Measurements from ENCODE around the gene ACP1. TPM values are rescaled to one million over a fixed set of nuclear protein-coding genes. Genes with fewer than 3 reads are reported as not detected.

Gene ACP1
- polyA plus RNA-seq, 1 donor, result 90.7 TPM

DNA sequence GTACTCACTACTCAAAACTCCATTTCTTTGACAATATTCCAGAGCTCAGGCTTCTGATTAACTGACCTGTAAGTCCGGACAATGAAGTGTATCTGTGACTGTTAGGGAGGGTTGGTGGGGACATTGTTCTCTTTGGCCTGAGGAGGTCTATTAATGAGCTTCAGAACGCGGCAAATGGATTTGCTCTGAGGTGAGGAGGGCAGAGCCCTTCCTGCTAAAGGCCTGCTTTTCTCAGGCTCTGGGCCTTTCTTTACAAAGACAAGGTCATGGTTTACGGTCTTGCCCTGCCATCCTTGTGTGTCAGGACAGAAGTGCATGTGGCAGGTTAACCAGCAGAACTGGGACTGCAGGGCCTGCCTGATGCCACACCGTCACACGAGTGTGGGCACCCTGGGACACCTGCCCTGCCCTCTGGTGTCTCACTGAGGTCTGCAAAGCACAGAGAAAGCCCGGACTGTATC lies 15.9 kb downstream of the ACP1 start:
- DNase-seq (ENCODE audit: low read depth), result no peak

DNA sequence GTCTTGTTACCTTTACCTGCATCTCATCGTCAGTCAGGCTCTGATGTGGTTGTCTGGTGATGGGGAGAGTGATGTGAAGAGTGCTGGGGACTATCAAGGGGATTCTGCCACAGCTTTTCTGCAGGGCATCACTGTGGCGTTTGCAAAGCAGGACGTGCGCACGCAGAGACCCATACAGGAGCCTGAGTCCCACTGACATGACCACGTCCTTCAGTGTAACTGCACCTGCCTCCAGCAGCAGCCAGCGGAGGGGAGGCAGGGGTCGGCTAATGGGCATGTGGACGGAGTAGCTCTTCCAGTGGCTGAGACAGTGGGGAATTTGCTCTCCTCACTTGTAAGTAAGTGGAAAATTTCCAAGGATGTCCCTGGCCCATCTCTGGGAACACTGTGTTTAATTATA lies 16.6 kb downstream of the ACP1 start:
- no peak for DNase-seq (ENCODE audit: low read depth)

DNA sequence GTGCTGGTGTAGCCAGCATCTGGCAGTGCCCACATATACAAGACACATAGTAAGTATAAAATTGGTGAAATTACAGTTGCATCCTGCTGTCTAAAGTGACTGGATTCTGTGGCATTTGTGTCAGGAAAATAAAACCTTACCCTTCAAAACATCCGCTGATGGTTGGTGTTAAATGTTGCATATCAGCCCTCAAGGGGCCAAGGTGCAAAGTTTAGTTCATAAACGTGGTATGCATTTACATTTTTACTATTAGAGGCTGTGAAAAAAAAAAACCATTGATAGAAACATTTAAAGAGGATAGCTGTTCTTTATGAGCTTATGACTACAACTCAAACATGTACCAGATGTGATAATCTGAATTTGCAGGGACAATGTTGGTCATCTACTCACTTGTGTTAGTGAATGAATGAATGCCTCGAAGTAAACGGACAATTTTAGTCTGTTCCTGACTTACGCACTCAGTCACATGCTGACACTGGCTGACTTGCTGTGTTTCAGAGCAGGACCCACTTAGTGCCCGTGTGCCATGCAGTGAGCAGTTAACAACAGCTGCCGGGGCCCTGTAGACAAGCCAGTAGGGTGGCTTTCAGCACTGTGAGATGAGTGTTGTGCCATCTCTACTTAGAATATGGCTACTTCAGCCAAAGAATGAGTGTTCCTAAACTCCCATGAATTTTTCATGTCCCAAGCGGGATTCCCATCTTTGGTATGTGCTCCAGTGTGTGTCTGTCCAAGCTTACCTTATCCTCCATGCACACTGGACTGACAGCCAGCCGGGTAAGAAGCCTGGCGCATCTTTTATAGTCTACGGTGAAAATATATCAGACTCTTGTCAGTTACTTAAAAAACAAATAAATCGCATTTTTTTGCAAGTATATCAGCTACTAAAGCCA lies 17.9 kb downstream of the ACP1 start:
- DNase-seq (ENCODE audit: low read depth), result no peak

DNA sequence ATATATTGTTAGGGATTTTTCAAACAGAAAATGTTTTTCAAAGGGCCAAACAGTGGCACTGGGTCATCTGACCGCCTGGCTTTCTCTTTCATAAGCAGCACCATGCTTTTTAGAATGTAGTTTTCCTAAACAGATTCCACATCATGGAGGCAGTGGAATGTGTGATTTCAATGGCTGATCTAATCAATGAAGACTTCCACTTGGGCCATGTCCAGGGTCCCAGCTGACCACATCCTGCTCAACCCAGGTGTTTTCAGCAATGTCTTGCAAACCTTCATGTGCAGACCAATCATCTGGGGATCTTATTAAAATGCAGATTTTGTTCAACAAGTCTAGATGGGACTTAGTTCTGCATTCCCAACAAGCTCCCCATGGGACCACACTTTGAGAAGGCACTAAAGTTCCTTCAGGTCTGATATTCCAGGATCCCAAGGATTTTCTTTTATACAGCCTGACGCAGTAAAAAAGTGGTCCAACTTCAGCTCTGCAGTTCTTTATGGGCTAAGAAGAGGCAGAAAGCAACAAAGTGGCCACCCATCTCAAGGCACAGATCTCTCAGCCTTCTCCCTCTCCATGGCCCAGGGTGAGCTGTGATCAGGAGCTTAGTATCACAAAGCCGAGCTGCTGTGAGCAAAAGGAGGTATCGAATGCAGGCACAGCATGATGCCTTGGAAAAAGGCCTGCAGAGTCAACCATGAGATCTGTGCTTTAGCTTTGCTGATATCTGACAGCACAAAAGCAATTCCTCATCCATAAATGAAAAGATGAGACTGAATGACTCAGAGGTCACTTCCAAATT lies 19.4 kb downstream of the ACP1 start:
- DNase-seq (ENCODE audit: low read depth), result no peak

DNA sequence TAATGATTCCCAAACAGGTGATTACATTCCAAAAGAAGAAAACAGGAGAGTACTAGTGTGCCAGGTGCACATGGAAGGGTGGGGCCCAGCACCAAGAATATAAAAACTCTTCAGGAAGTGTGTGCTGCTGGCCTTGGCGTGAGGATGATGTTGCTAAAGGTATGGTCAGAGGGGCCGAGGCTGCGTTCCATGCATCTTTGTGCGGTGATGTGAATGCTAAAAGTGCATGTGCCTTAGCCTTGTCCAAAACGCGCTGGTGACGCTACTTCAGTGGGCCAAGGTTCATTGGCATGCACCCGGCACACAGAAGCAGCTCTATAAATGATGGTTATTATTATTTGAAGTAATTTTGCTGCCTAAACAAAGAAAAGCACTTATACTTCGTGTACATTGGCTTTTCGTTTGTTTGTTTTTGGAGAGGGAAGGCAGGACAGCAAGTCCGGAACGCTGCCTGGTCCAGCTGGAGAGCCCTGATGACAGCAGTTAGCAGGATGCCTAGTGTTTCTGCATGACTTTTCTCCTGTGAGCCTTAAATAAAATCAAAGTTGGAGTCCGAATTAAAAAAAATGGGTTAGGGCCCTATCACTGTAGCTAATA lies 20.2 kb downstream of the ACP1 start:
- no peak for DNase-seq (ENCODE audit: low read depth)

DNA sequence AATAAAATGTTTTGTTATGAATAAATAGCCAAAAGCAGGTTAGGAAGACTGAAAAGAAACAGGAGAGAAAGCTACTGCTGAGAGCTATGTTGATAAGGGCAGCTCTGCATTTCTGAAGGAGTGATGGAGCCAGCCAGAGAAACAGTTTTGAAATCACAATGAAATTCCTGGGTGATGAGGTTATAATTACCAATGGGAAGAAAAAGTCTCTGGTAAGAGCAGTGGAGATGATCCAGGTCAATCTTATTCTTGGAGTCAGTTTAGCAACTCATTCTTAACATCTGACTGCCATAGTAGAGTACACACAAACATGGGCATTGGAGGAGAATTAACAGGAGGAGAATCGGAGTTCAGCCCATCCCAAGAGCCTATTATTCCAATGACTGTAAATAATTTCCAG lies 20.8 kb downstream of the ACP1 start:
- no peak for DNase-seq (ENCODE audit: low read depth)

DNA sequence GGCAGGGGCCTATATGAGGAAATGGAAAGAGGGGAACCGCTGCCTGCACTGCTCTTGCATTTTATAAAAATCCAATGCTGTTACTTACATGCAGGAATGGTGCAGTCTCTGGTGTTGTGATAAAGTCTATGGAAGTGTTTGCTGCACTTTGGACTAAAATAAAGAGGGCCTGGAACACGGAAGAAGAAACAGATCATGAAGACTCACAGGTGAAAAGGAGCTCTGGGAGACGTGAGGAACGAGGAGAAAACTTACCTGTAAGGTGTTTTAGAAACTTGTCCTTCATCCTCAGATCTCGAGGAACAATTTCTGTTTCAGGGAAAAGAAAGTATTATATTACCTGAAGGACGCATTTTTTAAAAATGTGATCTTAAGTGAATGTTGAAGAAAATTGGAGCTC lies 21.3 kb downstream of the ACP1 start:
- no peak for DNase-seq (ENCODE audit: low read depth)

DNA sequence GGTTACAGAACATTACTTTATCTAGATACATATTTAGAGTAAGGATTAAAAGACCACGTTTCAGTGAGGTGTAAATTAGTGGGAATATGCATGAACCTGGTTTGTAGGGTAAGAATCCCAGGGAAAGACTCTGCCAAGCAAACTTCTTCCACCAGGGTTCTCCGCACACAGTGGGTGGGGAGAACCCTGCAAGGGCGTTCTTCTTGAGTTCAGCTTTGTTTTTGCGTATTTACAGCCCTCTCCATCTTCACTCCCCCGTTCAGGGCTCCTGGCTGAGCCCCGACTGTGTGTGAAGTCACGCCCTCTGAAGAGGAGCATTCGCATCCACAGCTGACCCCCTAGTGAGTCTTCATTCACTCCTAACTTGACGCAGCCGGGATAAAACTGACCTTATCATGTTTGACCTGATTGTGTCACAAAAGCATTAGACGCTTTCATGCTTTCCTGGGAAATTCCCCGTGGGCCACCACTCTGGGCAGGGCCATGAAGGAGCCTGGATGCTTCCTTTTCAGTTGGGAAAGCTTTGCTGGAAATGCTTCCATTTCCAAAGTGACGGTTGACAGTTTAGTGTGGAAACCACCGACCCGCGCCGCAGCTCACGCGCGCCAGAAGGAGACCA lies 22.1 kb downstream of the ACP1 start:
- no peak for DNase-seq (ENCODE audit: low read depth)

DNA sequence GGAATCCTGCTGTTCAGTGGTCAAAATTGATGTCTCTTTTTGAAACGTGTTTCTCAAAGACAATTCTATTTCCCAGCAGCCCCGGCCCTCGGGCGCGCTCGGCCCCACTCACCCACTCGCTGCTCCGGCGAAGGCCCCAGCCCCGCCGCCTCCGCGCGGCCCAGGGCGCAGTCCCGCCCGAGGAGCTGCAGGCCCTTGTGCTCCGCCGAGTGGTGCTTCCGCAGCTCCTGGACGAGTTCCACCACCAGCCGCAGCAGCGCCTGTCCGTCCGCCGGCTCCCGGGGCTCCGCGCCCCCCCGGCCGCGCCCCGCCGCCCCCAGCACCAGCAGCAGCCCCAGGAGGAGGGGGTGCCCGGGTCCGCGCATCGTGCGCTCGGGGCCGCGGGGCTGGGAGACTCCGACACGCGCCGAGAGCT lies 22.7 kb downstream of the ACP1 start:
- no peak for DNase-seq (ENCODE audit: low read depth)

DNA sequence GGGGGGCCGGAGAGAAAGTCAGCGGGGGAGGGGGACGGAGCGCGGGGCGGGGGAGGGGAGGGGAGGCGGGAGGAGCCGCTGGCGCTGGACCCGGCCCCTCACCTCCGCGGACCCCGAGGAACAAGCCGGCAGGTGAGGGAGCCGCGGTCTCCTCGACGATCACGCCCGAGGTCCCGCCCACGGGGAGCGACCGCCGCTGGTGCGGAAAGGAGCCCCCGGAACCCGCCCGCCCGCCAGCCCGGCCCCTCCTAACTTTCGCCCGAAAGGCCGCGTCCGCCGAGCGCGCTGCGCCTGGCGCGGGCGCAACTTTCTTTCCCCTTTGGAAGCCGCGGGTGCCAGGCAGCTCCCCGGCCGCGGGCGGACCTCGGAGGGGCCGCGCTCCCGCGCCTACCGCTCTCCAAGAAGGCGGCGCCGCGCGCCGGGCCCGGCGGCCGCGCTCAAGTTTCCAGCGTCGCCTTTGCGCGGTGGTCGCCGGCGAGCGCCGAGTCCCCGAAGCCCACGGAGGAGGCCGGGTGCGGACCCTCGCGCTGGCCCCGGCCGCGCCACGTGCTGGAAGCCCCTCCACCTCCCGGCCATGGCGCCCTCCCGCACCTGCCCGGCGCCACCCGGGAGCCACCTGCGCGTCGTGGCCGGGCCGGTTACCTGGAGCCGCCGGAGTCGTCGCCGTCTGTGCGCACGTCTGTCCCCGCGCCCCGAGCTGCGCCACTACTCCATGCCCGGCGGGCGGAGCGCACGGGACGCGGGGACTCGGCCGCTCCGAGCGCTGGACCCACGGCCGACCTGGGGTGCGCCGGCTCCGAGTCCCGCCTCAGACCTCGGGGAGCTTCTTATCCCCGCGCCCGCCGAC lies 23.4 kb downstream of the ACP1 start, which contains the start of gene ALKAL2:
TSS of gene ALKAL2 (minus strand) at position 181 of the 847 bp plus-strand sequence. CDS start 256 bp downstream, outside the sequence.
- no peak for DNase-seq (ENCODE audit: low read depth)

DNA sequence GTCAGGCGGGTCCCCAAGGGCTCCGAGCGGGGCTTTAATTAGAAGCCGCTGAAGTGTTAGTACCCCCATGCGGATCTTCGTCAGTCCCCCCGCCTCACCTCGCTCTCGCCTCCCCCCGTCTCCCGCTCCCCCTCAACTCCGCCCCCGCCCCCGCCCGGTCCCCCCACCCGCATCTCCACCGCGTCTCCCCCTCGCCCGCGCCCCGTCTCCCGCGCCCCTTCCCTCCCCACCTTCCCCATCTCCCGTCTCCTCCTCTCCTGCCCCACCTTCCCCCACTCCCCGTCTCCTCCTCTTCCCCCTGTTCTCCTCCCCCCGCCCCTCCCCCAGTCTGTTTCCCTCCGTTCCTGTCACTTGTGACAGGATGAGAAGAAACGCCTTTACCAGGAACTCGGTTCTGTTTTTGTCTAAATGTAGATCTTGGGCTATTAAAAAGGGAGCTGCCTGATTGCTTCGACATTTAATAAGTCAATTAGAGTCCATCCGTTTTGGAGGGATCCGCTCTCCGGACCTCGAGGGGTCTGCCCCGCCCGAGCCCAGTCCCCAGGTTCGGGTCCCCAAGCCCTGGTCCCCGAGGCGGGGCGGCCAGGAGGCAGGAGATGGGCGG lies 24.1 kb downstream of the ACP1 start:
- DNase-seq (ENCODE audit: low read depth), result no peak

DNA sequence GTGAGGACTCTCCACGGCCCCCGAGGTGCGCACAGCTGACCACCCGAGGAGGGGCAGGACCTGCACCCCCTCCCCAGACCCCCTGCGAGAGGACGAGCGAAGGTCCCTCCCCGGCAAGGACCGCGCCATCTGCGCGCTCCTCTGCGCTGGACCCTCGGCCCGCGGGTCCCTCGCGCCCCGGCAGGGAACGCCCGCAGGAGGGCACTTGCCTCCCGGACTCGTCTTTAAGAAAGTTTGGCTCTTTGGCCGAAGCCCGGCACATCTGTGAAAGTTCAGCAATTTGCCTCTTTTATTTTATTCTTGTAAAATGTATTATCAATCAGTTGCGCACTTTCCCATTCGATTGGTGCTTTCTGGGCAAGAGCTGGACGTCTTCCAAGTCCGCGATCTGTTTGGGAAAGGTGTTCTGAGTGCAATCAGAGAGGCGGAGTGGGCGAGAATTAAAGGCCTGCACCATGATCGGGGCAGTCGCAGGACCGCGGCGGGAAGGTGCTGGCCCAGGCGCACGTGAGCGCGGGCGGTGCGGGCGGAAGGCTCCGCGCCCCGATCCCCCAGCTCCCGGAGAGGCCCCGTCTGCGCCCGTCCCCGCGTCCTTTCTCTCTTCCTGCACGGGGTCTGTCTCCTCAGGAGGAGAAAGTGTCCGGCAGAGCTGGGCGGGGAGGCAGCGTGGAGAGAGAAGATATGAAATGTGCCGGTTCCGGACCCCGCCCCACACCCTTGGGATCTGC lies 24.8 kb downstream of the ACP1 start:
- no peak for DNase-seq (ENCODE audit: low read depth)

DNA sequence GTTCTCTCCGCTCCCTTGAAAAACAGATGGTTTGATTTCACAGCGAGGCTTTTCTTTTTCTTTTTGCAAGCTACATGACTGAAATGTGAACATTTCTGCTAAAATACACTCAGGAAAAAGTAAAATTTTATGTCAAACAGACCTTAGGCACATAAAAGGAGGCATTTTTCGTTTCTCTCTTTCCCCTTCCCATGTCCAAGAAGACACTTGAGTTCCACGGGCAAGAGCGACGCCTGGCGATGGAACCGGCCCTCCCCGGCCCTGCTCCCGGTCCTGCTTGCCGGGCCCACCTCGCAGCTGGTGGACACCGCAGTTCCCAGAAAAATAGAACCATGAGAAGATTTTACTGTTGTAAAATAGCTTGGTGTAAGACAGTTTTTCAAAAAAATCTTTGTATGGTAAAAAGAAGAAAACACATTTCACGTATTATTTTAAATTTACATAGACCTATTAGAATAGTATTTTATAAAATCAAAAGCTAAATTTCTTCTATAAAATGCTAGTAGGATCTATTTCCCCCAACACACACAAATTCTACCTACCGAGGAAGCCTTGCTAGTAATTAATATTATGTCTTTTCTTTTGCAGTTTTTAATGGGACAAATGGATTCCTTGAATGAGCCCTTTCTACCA lies 25.5 kb downstream of the ACP1 start:
- peak; percentile 45 for DNase-seq (ENCODE audit: low read depth)

DNA sequence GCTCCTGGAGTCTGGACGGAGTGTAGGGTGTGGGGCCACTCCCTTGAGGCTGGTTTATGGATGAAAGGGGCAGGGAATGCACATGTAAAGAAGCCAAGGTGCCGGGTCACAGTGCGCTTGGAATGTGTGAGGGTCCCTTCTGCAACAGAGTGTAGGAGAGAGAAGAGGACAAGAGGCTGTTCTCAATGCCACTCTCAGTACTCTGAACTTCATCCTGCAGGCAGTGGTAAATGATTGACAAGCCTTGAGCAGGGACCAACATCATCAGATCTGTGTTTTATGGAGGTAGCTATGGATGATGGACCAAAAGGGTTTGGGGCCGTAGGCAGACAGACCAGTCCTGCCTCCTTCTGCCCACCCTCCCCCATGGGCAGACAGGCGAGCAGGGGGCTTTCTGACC lies 30.3 kb downstream of the ACP1 start:
- DNase-seq (ENCODE audit: low read depth), result no peak

DNA sequence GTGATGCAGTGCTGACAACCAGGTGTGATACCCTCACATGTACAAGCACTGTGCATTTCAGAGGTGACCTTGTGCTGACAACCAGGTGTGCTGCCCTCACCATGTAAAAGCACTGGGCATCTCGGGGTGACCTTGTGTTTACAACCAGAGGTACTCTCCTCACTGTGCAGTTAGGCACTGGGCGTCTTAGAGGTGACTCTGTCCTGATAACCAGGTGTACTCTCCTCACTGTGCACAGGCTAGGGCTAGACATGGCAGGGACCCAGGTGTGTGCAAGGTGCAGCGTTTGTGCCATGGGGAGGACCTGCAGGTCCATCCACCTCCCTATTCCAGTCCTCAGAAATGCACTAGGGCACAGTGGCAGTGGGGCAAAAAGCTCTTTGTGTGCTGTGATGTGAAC lies 31.6 kb downstream of the ACP1 start:
- DNase-seq (ENCODE audit: low read depth), result no peak

DNA sequence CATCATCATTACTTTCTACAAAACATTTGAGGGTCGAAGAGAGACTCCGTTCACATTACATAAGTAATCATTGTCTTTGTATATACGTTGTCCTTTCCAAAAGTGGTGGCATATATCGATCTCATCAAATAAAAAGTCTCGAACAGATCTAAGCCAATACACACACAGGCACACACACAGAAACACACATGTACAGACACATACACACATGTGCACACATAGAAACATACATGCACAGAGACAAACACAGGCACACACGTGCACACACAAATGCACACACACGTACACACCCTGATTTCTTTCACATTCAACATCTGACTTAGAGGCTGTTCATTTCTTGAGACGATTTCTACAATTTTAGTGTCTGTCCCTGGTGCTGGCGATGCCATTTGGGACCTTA lies 40.6 kb downstream of the ACP1 start:
- no peak for DNase-seq (ENCODE audit: low read depth)

DNA sequence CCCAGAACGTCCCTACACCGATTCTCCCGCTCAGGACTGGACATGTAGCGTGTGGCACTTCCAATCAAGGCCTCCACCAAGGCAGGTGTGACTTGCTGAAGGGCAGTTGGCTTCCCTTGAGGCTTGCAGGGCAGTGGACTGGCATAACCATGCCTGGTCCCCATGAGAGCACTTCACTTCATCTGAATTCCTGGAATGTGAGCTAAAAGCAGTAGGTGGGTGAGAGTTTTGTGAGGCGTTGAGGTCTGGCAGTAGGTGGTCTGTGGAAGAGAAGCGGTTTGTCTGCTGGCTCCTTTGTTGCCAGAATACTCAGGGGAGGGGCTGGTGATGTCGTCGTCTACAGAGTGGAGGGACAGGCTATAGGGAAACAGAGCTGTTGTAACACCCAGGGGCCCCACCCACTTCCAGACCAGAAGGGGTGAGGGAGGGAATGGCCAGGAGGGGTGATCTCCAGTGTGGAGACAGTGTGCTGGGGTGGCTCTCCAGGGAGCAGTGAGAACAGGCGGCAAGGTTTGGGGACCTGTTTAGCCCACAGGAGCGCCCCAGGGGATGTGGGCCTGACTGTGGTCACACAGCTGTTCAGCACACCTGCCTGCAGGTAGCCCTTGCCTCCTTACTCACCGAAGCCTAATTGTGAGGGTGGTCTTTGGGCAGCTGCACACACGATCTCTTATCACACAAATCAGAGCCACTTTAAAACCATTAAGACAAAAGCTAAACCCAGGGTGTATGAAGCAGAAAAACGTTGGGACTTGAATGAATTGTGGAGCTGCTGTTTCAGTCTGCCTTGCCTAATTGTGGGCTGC lies 44.6 kb downstream of the ACP1 start:
- DNase-seq (ENCODE audit: low read depth), result no peak

DNA sequence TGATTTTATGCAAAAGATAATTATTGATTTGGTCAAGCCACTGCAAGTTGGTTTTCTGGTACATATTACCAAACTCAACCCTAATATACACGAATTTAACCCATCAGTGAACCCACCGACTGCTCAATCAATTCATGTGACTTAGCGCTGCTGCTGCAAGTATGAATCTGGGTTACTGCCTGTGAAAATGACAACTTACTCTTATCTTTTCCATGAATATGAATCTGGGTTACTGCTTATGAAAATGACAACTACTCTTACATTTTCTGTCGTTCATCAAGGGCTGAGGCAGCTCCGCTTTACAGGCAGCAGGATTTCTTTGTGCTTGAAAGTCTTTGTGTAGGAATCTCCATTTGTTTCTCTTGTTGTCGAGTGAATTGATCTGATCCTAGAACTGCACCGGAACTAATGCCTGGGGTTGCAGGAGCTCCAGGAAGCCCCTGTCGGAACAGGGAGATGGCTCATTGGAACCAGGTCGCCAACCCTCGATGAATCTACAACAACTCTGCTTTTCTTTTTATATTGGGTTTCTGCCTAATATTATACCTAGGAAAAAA lies 45.3 kb downstream of the ACP1 start:
- no peak for DNase-seq (ENCODE audit: low read depth)

All from forelimb muscle (tissue), 1 donor.